Activated B cell treated with CpG ODN at 0.5 μM for 24 hours (primary cell): Measurements from ENCODE around the gene RNGTT. TPM values are rescaled to one million over a fixed set of nuclear protein-coding genes. Genes with fewer than 3 reads are reported as not detected.
"Not testable (repeated sequence)": the region's sequence is repeated elsewhere in the genome, so short reads cannot be mapped to it uniquely, and the experiment has no call there.

Source experiments
- ATAC-seq: fragments of 200-7000 bp; cut with Tn5 transposase; one replicate; pipeline ENCODE4 v1.10.0; 2021; ENCODE audit warnings: low read depth, mild to moderate bottlenecking, moderate library complexity
- CTCF ChIA-PET: fragments of 350-600 bp; sonication (Branson Sonifier 250); formaldehyde crosslinking; loops from one replicate; lab custom pipeline; 2021; ENCODE audit warnings: antibody characterized with exemption; lab: Charles Lee
- POLR2A ChIA-PET: fragments of 350-600 bp; sonication (Branson Sonifier 250); formaldehyde crosslinking; loops from one replicate; lab custom pipeline; 2021; ENCODE audit warnings: antibody characterized with exemption; lab: Charles Lee
- DNase-seq: peaks from one replicate; pipeline ENCODE4 v3.0.0; 2022
- H3K27ac Mint-ChIP-seq: one replicate; pipeline ENCODE4 v1.8.0; 2020; ENCODE audit warnings: mixed read lengths
- H3K27me3 Mint-ChIP-seq: one replicate; pipeline ENCODE4 v1.8.0; 2021; ENCODE audit warnings: mixed read lengths
- H3K36me3 Mint-ChIP-seq: one replicate; pipeline ENCODE4 v1.8.0; 2021; ENCODE audit warnings: low read depth, mixed read lengths
- H3K4me1 Mint-ChIP-seq: one replicate; pipeline ENCODE4 v1.8.0; 2021; ENCODE audit warnings: mixed read lengths
- H3K4me3 Mint-ChIP-seq: one replicate; pipeline ENCODE4 v1.8.0; 2020; ENCODE audit warnings: mild to moderate bottlenecking, mixed read lengths
- H3K9me3 Mint-ChIP-seq: one replicate; pipeline ENCODE4 v1.8.0; 2020; ENCODE audit warnings: mixed read lengths
- CTCF ChIP-seq: fragments of 200-600 bp; IDR thresholded peaks from one replicate; pipeline ENCODE4 v1.8.0; 2022; ENCODE audit warnings: antibody characterized with exemption, mild to moderate bottlenecking
- intact Hi-C: fragments of 100-400 bp; cut with micrococcal nuclease; formaldehyde crosslinking; loops from one replicate; pipeline ENCODE4 v1.15.1; 2024
- total RNA-seq: library from RNA; stranded (reverse); gene quantifications from 2 replicates; pipeline ENCODE4 v1.2.3, GENCODE V29; 2022

RNGTT gene
- total RNA-seq, 1 donor from 2014 or later = 25.9 TPM

- peaks cover 3% of the 10 kb centered on the region for H3K36me3 Mint-ChIP-seq
- no peaks in the 10 kb centered on the region for H3K4me1 Mint-ChIP-seq
- CTCF ChIA-PET = interaction anchor here (1.2 kb wide), 1 partner anchor 38 kb away, joined by 3 read pairs; no protein-coding TSS in a partner anchor
- ATAC-seq (no peak), DNase-seq (no peak)
- no peak for TF ChIP-seq CTCF
- H3K9me3 Mint-ChIP-seq = peaks cover 7% of the 10 kb centered on the region
- intact Hi-C loops = no loop called here
- H3K27ac Mint-ChIP-seq = no peak overlapping the region
- POLR2A ChIA-PET = interaction anchor here (1.2 kb wide), 1 partner anchor 9 kb away, joined by 3 read pairs; the partner anchor contains the start of gene RNGTT
- H3K4me3 Mint-ChIP-seq = no peak overlapping the region
- H3K27me3 Mint-ChIP-seq = no peaks in the 10 kb centered on the region
These were observed 9.3 kb upstream of the RNGTT start for GRCh38 chr6:88972504-88973423.

GRCh38 chr6:88970301-88970700 lies 6.9 kb upstream of the RNGTT start:
- Mint-ChIP-seq H3K27me3 (no peaks in the 10 kb centered on the region), H3K4me1 (no peaks in the 10 kb centered on the region), H3K4me3 (no peak overlapping the region), H3K27ac (no peak overlapping the region), H3K9me3 (peaks cover 10% of the 10 kb centered on the region), H3K36me3 (peaks cover 3% of the 10 kb centered on the region)
- no peak for TF ChIP-seq CTCF
- ChIA-PET CTCF (no interaction called here), POLR2A (no interaction called here)
- ATAC-seq (no peak), DNase-seq (no peak)
- intact Hi-C loops = no loop called here

- H3K4me3 Mint-ChIP-seq, DNase-seq, POLR2A ChIA-PET, H3K27me3 Mint-ChIP-seq, H3K36me3 Mint-ChIP-seq, ATAC-seq, H3K27ac Mint-ChIP-seq, CTCF ChIA-PET, H3K4me1 Mint-ChIP-seq: not testable (repeated sequence)
- intact Hi-C loops = loop anchor here (10.0 kb wide), 1 partner anchor 1814 kb away; the partner anchor contains the start of gene ZNF292
- peaks cover 10% of the 10 kb centered on the region for H3K9me3 Mint-ChIP-seq
These were observed 5.8 kb upstream of the RNGTT start for GRCh38 chr6:88969255-88969654.

GRCh38 chr6:88967891-88968290 lies 4.5 kb upstream of the RNGTT start:
- Mint-ChIP-seq H3K4me1 (peaks cover 18% of the 10 kb centered on the region), H3K4me3 (no peak overlapping the region), H3K9me3 (peaks cover 10% of the 10 kb centered on the region), H3K27ac (no peak overlapping the region), H3K27me3 (no peaks in the 10 kb centered on the region), H3K36me3 (peaks cover 13% of the 10 kb centered on the region)
- ChIA-PET CTCF (no interaction called here), POLR2A (no interaction called here)
- DNase-seq (no peak), ATAC-seq (no peak)
- intact Hi-C loops = loop anchor here (10.0 kb wide), 1 partner anchor 1813 kb away; the partner anchor contains the start of gene ZNF292
- TF ChIP-seq CTCF = no peak

GRCh38 chr6:88965691-88966090 lies 2.3 kb upstream of the RNGTT start:
- Mint-ChIP-seq H3K9me3 (peaks cover 10% of the 10 kb centered on the region), H3K27ac (no peak overlapping the region), H3K4me3 (no peak overlapping the region), H3K27me3 (no peaks in the 10 kb centered on the region), H3K36me3 (peaks cover 14% of the 10 kb centered on the region), H3K4me1 (peaks cover 29% of the 10 kb centered on the region)
- CTCF ChIA-PET = no interaction called here
- no peak for ATAC-seq
- POLR2A ChIA-PET = no interaction called here
- intact Hi-C loops = loop anchor here (10.0 kb wide), 1 partner anchor 1811 kb away; the partner anchor contains the start of gene ZNF292
- no peak for TF ChIP-seq CTCF
- no peak for DNase-seq
